ENCODE results near the gene ELAVL3. TPM values are rescaled to one million over a fixed set of nuclear protein-coding genes. Genes with fewer than 3 reads are reported as not detected.
"Not testable (repeated sequence)": the region's sequence is repeated elsewhere in the genome, so short reads cannot be mapped to it uniquely, and the experiment has no call there.

The ELAVL3 gene
- total RNA-seq, 2 experiments from 2014 or later: 0.71 TPM; not detected in 1

DNA sequence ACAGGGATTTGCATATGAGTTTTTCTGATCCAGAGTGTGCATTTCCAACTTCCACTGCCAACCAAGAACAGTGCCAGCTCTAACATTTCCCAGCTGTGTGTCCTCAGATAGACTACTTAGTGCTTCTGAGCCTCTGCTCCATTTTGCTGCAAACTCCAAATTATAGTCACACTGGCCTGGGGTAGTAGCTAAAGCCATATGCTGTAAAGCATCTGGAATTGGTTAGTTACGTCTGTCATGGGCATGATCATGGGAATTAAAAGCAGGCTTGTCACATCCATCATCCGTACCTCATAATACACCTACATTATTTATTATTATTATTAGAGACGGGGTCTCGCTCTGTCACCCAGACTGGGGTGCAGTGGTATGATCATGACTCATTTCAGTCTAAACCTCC is 7.1 kb downstream of the ELAVL3 start:
- DNase-seq (no peak), ATAC-seq (no peak)
- POLR2A ChIA-PET: no interaction called here
- no peak overlapping the region for H3K4me3 Mint-ChIP-seq
- no peaks in the 10 kb centered on the region for H3K36me3 Mint-ChIP-seq (ENCODE audit: low read depth)
- no peaks in the 10 kb centered on the region for H3K9me3 Mint-ChIP-seq (ENCODE audit: insufficient read depth)
- no peak overlapping the region for H3K27ac Mint-ChIP-seq
- H3K4me1 Mint-ChIP-seq (ENCODE audit: low read depth): no peaks in the 10 kb centered on the region
- CTCF ChIA-PET: interaction anchor here (0.9 to 1.7 kb wide), 2 partner anchors 9 to 93 kb away, joined by 3 to 5 read pairs; no protein-coding TSS in a partner anchor
- H3K27me3 Mint-ChIP-seq (ENCODE audit: low read depth): peaks cover 23% of the 10 kb centered on the region

DNA sequence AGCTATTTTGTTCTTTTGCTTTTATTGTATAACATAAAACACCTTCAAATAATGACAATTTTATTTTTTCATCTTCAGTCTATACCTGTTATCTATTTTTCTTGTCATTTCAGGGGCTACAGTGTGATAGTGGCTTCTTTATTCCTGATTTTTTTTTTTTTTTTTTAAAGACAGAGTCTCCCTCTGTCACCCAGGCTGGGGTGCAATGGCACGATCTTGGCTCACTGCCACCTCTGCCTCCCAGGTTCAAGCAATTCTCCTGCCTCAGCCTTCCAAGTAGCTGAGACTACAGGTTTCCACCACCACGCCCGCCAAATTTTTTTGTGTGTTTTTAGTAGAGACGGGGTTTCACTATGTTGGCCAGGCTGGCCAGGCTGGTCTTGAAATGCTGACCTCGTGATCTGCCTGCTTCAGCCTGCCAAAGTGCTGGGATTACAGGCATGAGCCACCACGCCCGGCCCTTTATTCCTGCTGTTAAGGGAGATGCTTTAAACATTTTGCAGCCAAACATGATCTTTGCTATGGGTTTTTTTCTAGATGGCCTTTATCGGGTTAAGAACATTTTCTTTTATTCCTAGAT is 12.5 kb downstream of the ELAVL3 start:
- not testable (repeated sequence) for H3K9me3 Mint-ChIP-seq (ENCODE audit: insufficient read depth)
- POLR2A ChIA-PET: interaction anchor here (0.7 kb wide), 1 partner anchor 595 kb away, joined by 5 read pairs; no protein-coding TSS in a partner anchor

DNA sequence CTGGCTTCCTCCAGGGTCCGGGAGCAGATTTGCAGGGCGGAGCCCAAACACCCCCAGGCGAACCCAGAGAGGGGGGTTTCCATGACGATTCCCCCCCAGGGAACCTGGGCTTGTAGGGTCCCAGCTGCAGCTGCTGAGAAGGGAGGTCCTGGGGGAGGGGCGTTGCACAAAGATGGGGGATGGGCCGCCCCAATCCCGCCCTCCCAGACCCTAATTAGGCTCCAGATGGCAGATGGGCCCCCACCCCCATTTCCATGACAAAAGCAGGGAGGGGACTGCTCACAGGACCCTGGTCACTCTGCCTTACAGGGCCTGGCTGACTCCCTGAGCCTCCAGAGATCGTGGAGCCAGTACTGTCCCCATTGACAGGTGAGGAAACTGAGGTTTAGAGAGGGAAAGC is 15.2 kb downstream of the ELAVL3 start:
- H3K4me3 Mint-ChIP-seq: no peak overlapping the region
- CTCF ChIA-PET: no interaction called here
- peaks cover 1% of the 10 kb centered on the region for H3K27me3 Mint-ChIP-seq (ENCODE audit: low read depth)
- no peaks in the 10 kb centered on the region for H3K4me1 Mint-ChIP-seq (ENCODE audit: low read depth)
- POLR2A ChIA-PET: no interaction called here
- no peaks in the 10 kb centered on the region for H3K36me3 Mint-ChIP-seq (ENCODE audit: low read depth)
- no peak overlapping the region for H3K27ac Mint-ChIP-seq
- DNase-seq: no peak
- H3K9me3 Mint-ChIP-seq (ENCODE audit: insufficient read depth): no peaks in the 10 kb centered on the region
- ATAC-seq: no peak

More for the DNA sequence above, 12.5 kb downstream of the ELAVL3 start:
- CTCF ChIA-PET: interaction anchor here (1.0 to 1.8 kb wide), 3 partner anchors 33 to 87 kb away, joined by 3 to 7 read pairs (median 4); partner anchors contain the start of gene PRKCSH
- not testable (repeated sequence) for H3K36me3 Mint-ChIP-seq (ENCODE audit: low read depth); ATAC-seq; H3K4me3 Mint-ChIP-seq; H3K27ac Mint-ChIP-seq; H3K27me3 Mint-ChIP-seq (ENCODE audit: low read depth); DNase-seq; H3K4me1 Mint-ChIP-seq (ENCODE audit: low read depth)

DNA sequence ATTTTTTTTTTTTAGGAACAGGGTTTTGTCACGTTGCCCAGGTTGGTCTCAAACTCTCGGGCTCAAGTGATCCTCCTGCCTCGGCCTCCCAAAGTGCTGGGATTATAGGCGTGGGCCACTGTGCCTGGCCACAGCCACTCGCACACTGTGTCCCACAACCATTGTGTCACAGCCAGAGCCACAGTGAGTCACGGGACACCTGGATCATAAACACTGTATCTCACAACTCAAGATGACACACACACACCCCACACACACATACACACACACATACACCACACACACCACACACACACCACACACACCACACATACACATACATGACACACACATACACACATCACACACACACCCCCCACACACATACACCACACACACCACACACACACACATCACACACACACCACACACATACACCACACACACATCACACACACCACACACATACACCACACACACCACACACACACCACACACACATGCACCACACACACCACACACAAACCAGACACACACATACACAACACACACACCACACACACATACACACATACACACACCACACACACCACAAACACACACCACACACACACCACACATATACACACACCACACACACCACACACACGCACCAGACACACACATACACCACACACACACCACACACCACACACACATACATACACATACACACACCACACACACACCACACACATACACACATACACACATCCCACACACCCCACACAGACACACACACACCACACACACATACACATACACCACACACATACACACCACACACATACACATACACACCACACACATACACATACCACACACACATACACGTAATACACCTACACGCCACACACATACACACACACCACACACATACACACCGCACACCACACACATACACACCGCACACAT is 16.2 kb downstream of the ELAVL3 start:
- H3K4me1 Mint-ChIP-seq (ENCODE audit: low read depth): no peaks in the 10 kb centered on the region
- ATAC-seq: no peak
- CTCF ChIA-PET: no interaction called here

DNA sequence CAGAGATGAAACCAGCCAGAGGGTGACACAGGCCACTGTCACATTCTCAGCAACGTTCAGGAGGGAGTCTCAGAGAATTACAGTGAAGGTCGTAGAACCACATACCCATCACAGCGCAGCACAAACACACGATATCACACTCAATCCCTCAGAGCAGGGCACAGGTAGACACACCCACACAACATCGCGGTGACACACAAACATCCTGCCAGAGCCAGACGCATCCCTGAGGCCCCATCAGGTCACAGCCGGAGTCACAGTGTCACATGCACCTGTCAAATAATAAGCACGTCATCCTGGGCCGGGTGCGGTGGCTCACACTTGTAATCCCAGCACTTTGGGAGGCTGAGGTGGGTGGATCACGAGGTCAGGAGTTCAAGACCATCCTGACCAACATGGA is 17.5 kb downstream of the ELAVL3 start:
- Mint-ChIP-seq H3K9me3 (ENCODE audit: insufficient read depth) (no peaks in the 10 kb centered on the region), H3K36me3 (ENCODE audit: low read depth) (no peaks in the 10 kb centered on the region), H3K27me3 (ENCODE audit: low read depth) (peaks cover 10% of the 10 kb centered on the region), H3K27ac (no peak overlapping the region), H3K4me3 (no peak overlapping the region), H3K4me1 (ENCODE audit: low read depth) (no peaks in the 10 kb centered on the region)
- ATAC-seq: no peak
- CTCF ChIA-PET: no interaction called here
- POLR2A ChIA-PET: no interaction called here
- DNase-seq: no peak

More for the DNA sequence above, 16.2 kb downstream of the ELAVL3 start:
- Mint-ChIP-seq H3K9me3 (ENCODE audit: insufficient read depth) (no peaks in the 10 kb centered on the region), H3K27ac (no peak overlapping the region), H3K36me3 (ENCODE audit: low read depth) (no peaks in the 10 kb centered on the region), H3K27me3 (ENCODE audit: low read depth) (peaks cover 10% of the 10 kb centered on the region), H3K4me3 (no peak overlapping the region)
- POLR2A ChIA-PET: no interaction called here
- DNase-seq: no peak

DNA sequence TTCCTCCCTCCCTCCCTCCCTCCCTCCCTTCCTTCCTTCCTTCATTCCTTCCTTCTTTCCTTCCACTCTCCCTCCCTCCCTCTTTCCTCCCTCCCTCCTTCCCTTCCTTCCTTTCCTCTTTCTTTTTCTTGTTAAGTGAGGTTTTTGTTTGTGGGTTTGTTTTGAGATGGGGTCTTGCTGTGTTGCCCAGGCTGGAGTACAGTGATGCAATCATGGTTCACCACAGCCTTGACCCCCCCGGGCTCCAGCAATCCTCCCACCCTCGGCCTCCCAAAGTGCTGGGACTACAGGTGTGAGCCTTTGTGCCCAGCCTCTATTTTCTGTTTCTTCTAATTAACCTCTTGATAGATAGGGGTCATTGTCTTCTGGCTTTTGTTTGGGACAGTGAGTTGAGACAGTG is 19.4 kb downstream of the ELAVL3 start:
- CTCF ChIA-PET: no interaction called here
- DNase-seq: no peak
- Mint-ChIP-seq H3K4me3 (no peak overlapping the region), H3K27ac (no peak overlapping the region), H3K27me3 (ENCODE audit: low read depth) (peaks cover 10% of the 10 kb centered on the region), H3K36me3 (ENCODE audit: low read depth) (no peaks in the 10 kb centered on the region), H3K9me3 (ENCODE audit: insufficient read depth) (no peaks in the 10 kb centered on the region), H3K4me1 (ENCODE audit: low read depth) (no peaks in the 10 kb centered on the region)
- ATAC-seq: no peak
- POLR2A ChIA-PET: no interaction called here

DNA sequence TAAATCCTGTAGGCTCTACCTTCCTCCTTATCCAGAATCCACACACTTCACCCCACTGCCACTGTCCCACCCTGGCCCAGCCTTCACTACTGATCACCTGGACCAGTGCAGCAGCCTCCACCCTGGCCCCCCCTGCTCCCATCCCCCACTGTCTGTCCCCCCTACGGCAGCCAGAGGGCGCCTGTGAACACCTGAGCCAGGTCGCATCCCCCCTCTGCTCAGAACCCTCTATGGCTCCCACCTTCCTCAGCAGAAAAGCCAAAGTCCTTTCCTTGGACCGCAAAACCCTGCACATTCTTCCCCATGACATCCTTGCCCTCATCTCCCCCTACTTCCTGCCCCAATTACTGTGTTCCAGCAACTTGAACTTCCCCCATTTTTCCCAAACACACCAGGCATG is 20.6 kb downstream of the ELAVL3 start:
- Mint-ChIP-seq H3K4me1 (ENCODE audit: low read depth) (no peaks in the 10 kb centered on the region), H3K36me3 (ENCODE audit: low read depth) (no peaks in the 10 kb centered on the region), H3K27ac (no peak overlapping the region), H3K4me3 (no peak overlapping the region), H3K9me3 (ENCODE audit: insufficient read depth) (no peaks in the 10 kb centered on the region), H3K27me3 (ENCODE audit: low read depth) (peaks cover 10% of the 10 kb centered on the region)
- no peak for ATAC-seq
- POLR2A ChIA-PET: no interaction called here
- CTCF ChIA-PET: no interaction called here
- no peak for DNase-seq

DNA sequence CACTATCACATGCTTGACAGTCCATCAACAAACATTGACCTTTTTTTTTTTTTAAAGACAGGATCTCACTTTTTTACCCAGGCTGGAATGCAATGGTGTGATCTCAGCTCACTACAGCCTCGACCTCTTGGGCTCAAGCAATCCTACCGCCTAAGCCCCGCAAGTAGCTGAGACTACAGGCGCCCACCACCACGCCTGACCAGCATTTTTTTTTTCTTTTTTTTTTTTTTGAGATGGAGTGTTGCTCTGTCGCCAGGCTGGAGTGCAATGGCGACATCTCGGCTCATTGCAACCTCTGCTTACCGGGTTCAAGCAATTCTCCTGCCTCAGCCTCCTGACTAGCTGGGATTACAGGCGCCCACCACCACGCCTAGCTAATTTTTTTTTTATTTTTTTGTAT is 21.9 kb downstream of the ELAVL3 start:
- CTCF ChIA-PET: interaction anchor here (1.7 kb wide), 1 partner anchor 24 kb away, joined by 5 read pairs; no protein-coding TSS in a partner anchor
- H3K4me3 Mint-ChIP-seq; H3K36me3 Mint-ChIP-seq (ENCODE audit: low read depth); ATAC-seq; H3K27me3 Mint-ChIP-seq (ENCODE audit: low read depth); POLR2A ChIA-PET; H3K9me3 Mint-ChIP-seq (ENCODE audit: insufficient read depth); DNase-seq; H3K27ac Mint-ChIP-seq; H3K4me1 Mint-ChIP-seq (ENCODE audit: low read depth): not testable (repeated sequence)

DNA sequence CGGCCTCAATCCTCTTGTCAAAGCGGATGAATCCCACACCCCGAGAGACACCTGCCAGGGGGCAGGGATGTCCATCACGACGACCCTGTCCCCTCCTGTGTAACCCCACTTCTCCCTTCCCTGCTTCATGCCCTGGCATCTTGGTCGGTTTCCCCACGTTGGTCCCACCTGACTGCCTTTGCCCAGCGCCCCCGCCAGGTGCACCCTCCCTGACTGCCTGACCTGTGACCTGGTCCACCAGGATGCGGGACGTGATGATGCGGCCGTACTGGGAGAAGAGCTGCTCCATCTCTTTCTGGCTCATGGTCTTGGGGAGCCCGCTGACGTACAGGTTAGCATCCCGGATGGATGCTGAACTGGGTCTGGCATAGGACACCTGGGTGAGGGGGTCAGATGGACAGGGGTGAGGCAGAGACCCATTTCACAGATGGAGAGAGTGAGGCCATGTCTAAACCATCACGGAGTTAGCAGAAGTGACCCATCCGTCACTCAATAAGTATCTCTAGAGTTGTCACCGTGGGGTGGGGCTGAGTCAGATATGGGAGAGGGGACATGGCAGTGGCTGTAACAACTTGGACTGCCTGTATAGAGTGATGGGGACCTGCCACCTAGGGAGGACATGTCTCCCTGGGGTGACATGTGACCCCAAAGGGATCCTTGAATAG is 22.5 kb downstream of the ELAVL3 start:
- DNase-seq (no peak), ATAC-seq (no peak)
- Mint-ChIP-seq H3K27ac (no peak overlapping the region), H3K4me3 (no peak overlapping the region), H3K9me3 (ENCODE audit: insufficient read depth) (no peaks in the 10 kb centered on the region), H3K36me3 (ENCODE audit: low read depth) (no peaks in the 10 kb centered on the region), H3K4me1 (ENCODE audit: low read depth) (no peaks in the 10 kb centered on the region), H3K27me3 (ENCODE audit: low read depth) (peaks cover 10% of the 10 kb centered on the region)
- ChIA-PET POLR2A (no interaction called here), CTCF (interaction anchor here (1.7 kb wide), 1 partner anchor 24 kb away, joined by 5 read pairs; no protein-coding TSS in a partner anchor)

DNA sequence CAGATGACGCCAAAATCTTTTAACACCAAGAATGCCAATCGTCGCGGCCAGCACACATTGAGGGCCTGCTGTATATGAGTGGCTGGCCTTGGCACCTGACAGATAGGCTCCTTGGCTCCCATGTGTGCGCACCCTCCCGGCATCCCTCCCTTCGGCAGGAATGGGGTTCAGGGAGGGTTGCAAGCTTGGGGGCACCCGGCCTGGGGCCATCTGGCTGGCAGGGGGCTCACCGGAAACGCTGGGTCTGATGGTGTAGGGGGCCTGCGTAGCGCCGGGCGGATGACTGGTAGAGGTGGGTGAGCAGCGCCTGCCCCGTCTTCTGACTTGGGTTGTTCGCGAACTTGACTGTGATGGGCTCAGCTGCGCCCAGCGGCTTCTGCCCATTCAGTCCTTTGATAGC is 23.0 kb downstream of the ELAVL3 start:
- Mint-ChIP-seq H3K9me3 (ENCODE audit: insufficient read depth) (no peaks in the 10 kb centered on the region), H3K4me1 (ENCODE audit: low read depth) (no peaks in the 10 kb centered on the region), H3K27ac (no peak overlapping the region), H3K4me3 (no peak overlapping the region), H3K27me3 (ENCODE audit: low read depth) (peaks cover 10% of the 10 kb centered on the region), H3K36me3 (ENCODE audit: low read depth) (no peaks in the 10 kb centered on the region)
- DNase-seq (no peak), ATAC-seq (no peak)
- ChIA-PET CTCF (interaction anchor here (1.6 kb wide), 1 partner anchor 75 kb away, joined by 5 read pairs; no protein-coding TSS in a partner anchor), POLR2A (no interaction called here)

DNA sequence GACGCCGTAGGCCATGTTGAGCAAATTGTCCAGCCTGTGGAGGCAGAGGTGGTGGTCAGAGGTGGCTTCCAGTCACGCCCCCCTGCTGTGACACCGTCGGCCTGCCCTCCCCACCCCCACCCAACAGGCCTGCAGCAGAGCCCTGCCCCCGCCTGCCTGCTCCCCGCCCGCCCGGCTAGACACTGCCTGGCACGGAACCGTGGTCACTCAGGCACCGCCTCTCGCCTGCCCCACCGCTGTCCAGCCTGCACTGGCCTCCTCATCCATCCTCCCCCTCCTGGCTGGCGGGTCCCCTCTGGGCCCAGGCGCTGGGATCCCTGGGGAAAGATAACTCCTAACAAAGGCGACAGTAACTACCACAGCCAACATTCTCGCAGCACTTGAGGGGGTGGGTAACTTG is 23.7 kb downstream of the ELAVL3 start:
- H3K4me3 Mint-ChIP-seq: no peak overlapping the region
- ChIA-PET POLR2A (no interaction called here), CTCF (interaction anchor here (1.6 kb wide), 1 partner anchor 74 kb away, joined by 5 read pairs; no protein-coding TSS in a partner anchor)
- peaks cover 10% of the 10 kb centered on the region for H3K27me3 Mint-ChIP-seq (ENCODE audit: low read depth)
- H3K36me3 Mint-ChIP-seq (ENCODE audit: low read depth): no peaks in the 10 kb centered on the region
- no peak overlapping the region for H3K27ac Mint-ChIP-seq
- DNase-seq (no peak), ATAC-seq (no peak)
- H3K4me1 Mint-ChIP-seq (ENCODE audit: low read depth): no peaks in the 10 kb centered on the region
- H3K9me3 Mint-ChIP-seq (ENCODE audit: insufficient read depth): no peaks in the 10 kb centered on the region

DNA sequence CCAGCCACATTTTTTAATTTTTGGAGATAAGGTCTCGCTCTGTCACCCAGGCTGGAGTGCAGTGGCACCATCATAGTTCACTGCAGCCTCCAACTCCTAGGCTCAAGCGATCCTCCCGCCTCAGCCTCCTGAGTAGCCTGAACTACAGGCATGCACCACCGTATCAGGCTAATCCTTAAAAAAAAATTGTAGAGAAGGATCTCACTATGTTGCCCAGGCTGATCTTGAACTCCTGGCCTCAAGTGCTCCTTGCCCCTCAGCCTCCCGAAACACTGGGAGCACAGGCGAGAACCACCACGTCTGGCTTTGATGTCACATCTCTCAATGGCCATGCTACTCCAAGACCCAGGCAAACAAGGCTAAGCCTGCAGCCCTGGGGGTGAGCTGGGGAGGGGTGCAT is 24.2 kb downstream of the ELAVL3 start:
- POLR2A ChIA-PET: no interaction called here
- Mint-ChIP-seq H3K4me3 (no peak overlapping the region), H3K27ac (no peak overlapping the region), H3K9me3 (ENCODE audit: insufficient read depth) (no peaks in the 10 kb centered on the region), H3K4me1 (ENCODE audit: low read depth) (no peaks in the 10 kb centered on the region), H3K36me3 (ENCODE audit: low read depth) (no peaks in the 10 kb centered on the region), H3K27me3 (ENCODE audit: low read depth) (peaks cover 10% of the 10 kb centered on the region)
- CTCF ChIA-PET: interaction anchor here (1.6 kb wide), 1 partner anchor 73 kb away, joined by 5 read pairs; no protein-coding TSS in a partner anchor
- DNase-seq: no peak
- ATAC-seq: no peak
